ENCODE results near the gene SORBS1. TPM values are rescaled to one million over a fixed set of nuclear protein-coding genes. Genes with fewer than 3 reads are reported as not detected.

SORBS1 gene
- polyA plus RNA-seq, 1 donor from 2014 or later = 39.5 TPM

- Histone ChIP-seq H3F3A (ENCODE audit: insufficient read depth, low read length, poor library complexity, severe bottlenecking) (no peaks in the 10 kb centered on the region), H3K4me2 (ENCODE audit: low read length) (no peak overlapping the region), H2AFZ (ENCODE audit: low read depth, low read length) (no peak overlapping the region), H3K27me3 (ENCODE audit: insufficient read depth, low read depth, low read length) (no peaks in the 10 kb centered on the region), H3K4me3 (ENCODE audit: low read length) (no peak overlapping the region), H3K9me3 (ENCODE audit: low read length) (no peaks in the 10 kb centered on the region), H4K20me1 (ENCODE audit: insufficient read depth) (no peaks in the 10 kb centered on the region), H3K9ac (ENCODE audit: low read length) (no peak overlapping the region), H3K9me2 (ENCODE audit: insufficient read depth, low read length) (no peaks in the 10 kb centered on the region), H3K79me2 (replicated peaks; ENCODE audit: insufficient read depth, low read length) (no peaks in the 10 kb centered on the region), H3K36me3 (ENCODE audit: insufficient read depth, low read length) (no peaks in the 10 kb centered on the region), H3K27ac (ENCODE audit: low read length) (no peak overlapping the region)
- TF ChIP-seq EZH2 (IDR thresholded peaks at IDR 0.05; ENCODE audit: borderline replicate concordance, insufficient read depth, low read length, poor library complexity, severe bottlenecking) (no peak), TAF1 (IDR thresholded peaks at IDR 0.05; ENCODE audit: low read depth) (no peak), REST (IDR thresholded peaks at IDR 0.05; ENCODE audit: borderline replicate concordance) (no peak), CTCF (IDR thresholded peaks at IDR 0.05; ENCODE audit: poor library complexity, severe bottlenecking) (no peak), SMC3 (conservative IDR thresholded peaks at IDR 0.05; ENCODE audit: poor library complexity) (no peak), RAD21 (conservative IDR thresholded peaks at IDR 0.05) (no peak), POLR2AphosphoS5 (IDR thresholded peaks at IDR 0.05) (no peak), MXI1 (conservative IDR thresholded peaks at IDR 0.05; ENCODE audit: poor library complexity, severe bottlenecking) (no peak), EP300 (conservative IDR thresholded peaks at IDR 0.05; ENCODE audit: poor library complexity, severe bottlenecking) (no peak)
Observed at GRCh38 chr10:95442341-95442740, 118.8 kb downstream of the SORBS1 start.

GRCh38 chr10:95441547-95441923, 119.6 kb downstream of the SORBS1 start:
- H2AFZ ChIP-seq (ENCODE audit: low read depth, low read length) = no peak overlapping the region
- no peaks in the 10 kb centered on the region for H4K20me1 ChIP-seq (ENCODE audit: insufficient read depth)
- H3K9me3 ChIP-seq (ENCODE audit: low read length) = no peaks in the 10 kb centered on the region
- no peaks in the 10 kb centered on the region for H3K36me3 ChIP-seq (ENCODE audit: insufficient read depth, low read length)
- no peaks in the 10 kb centered on the region for H3F3A ChIP-seq (ENCODE audit: insufficient read depth, low read length, poor library complexity, severe bottlenecking)
- no peak overlapping the region for H3K9ac ChIP-seq (ENCODE audit: low read length)
- no peak for TF ChIP-seq REST (IDR thresholded peaks at IDR 0.05; ENCODE audit: borderline replicate concordance)
- no peak for TF ChIP-seq TAF1 (IDR thresholded peaks at IDR 0.05; ENCODE audit: low read depth)
- no peak for TF ChIP-seq POLR2AphosphoS5 (IDR thresholded peaks at IDR 0.05)
- no peak for TF ChIP-seq SMC3 (conservative IDR thresholded peaks at IDR 0.05; ENCODE audit: poor library complexity)
- TF ChIP-seq EZH2 (IDR thresholded peaks at IDR 0.05; ENCODE audit: borderline replicate concordance, insufficient read depth, low read length, poor library complexity, severe bottlenecking) = no peak
- no peak for TF ChIP-seq CTCF (IDR thresholded peaks at IDR 0.05; ENCODE audit: poor library complexity, severe bottlenecking)
- no peak for TF ChIP-seq RAD21 (conservative IDR thresholded peaks at IDR 0.05)
- TF ChIP-seq EP300 (conservative IDR thresholded peaks at IDR 0.05; ENCODE audit: poor library complexity, severe bottlenecking) = no peak
- TF ChIP-seq MXI1 (conservative IDR thresholded peaks at IDR 0.05; ENCODE audit: poor library complexity, severe bottlenecking) = no peak
- H3K9me2 ChIP-seq (ENCODE audit: insufficient read depth, low read length) = no peaks in the 10 kb centered on the region
- H3K79me2 ChIP-seq (replicated peaks; ENCODE audit: insufficient read depth, low read length) = no peaks in the 10 kb centered on the region
- H3K27ac ChIP-seq (ENCODE audit: low read length) = no peak overlapping the region
- no peaks in the 10 kb centered on the region for H3K27me3 ChIP-seq (ENCODE audit: insufficient read depth, low read depth, low read length)
- H3K4me2 ChIP-seq (ENCODE audit: low read length) = no peak overlapping the region
- no peak overlapping the region for H3K4me3 ChIP-seq (ENCODE audit: low read length)

All from neural cell (in vitro differentiated cells).